Transverse colon (tissue), 4 donors: Measurements from ENCODE around the gene GNG12.

Experiments used
- CTCF ChIP-seq, 5 experiments: fragments of 200-600 bp in 3 of 5; fragments of 450-650 bp in 2 of 5; sonication (generic) in 3 of 5; IDR thresholded peaks; 1 replicate in 2 of 5; 2 replicates in 3 of 5; pipeline ENCODE4 v1.5.1; 2016 to 2017; ENCODE audit warnings: antibody characterized with exemption in 5 of 5, inconsistent platforms in 3 of 5, mild to moderate bottlenecking in 2 of 5, moderate library complexity in 1 of 5
- EP300 ChIP-seq: sonication (generic); formaldehyde crosslinking; IDR thresholded peaks from one replicate; pipeline ENCODE4 v1.6.1; 2017; ENCODE audit warnings: antibody characterized with exemption, low read depth
- POLR2A ChIP-seq: fragments of 450-650 bp; IDR thresholded peaks from one replicate; pipeline ENCODE4 v1.6.1; 2016; ENCODE audit warnings: antibody characterized with exemption, mild to moderate bottlenecking, moderate library complexity
- POLR2AphosphoS5 ChIP-seq, 3 donors: sonication (generic); formaldehyde crosslinking; IDR thresholded peaks; one replicate each; pipeline ENCODE4 v1.6.1; 2016; ENCODE audit warnings: antibody characterized with exemption in 3 of 3

- TF ChIP-seq CTCF (IDR thresholded peaks at IDR 0.05) (no peak), POLR2A (no peak), POLR2AphosphoS5 (IDR thresholded peaks at IDR 0.05) (no peak), EP300 (no peak)
These were observed 150.5 kb downstream of the GNG12 start for GRCh38 chr1:67682659-67683197.
